Stimulated activated naive CD8-positive, alpha-beta T cell treated with anti-CD3 and anti-CD28 coated beads, Interleukin-15, amount 100 ng/mL, for 72 hours (primary cell): ENCODE results near the gene OR10G2.

Experiments
- ATAC-seq: fragments of 150-1000 bp; cut with Tn5 transposase; 2 replicates; pipeline ENCODE4 v1.10.0; 2021; ENCODE audit warnings: mild to moderate bottlenecking, moderate library complexity
- DNase-seq, 2 donors: peaks; one replicate each; pipeline ENCODE4 v3.0.0; 2021 to 2022
- H3K27ac Mint-ChIP-seq, 2 donors: one replicate each; pipeline ENCODE4 v1.8.0; 2022; ENCODE audit warnings: mild to moderate bottlenecking in 2 of 2, mixed read lengths in 2 of 2, moderate library complexity in 2 of 2
- H3K27me3 Mint-ChIP-seq: one replicate; pipeline ENCODE4 v1.8.0; 2022; ENCODE audit warnings: mixed read lengths
- H3K4me1 Mint-ChIP-seq: one replicate; pipeline ENCODE4 v1.8.0; 2022; ENCODE audit warnings: mild to moderate bottlenecking, mixed read lengths
- H3K4me3 Mint-ChIP-seq, 2 donors: one replicate each; pipeline ENCODE4 v1.8.0; 2022; ENCODE audit warnings: mild to moderate bottlenecking in 2 of 2, mixed read lengths in 2 of 2, moderate library complexity in 1 of 2
- H3K9me3 Mint-ChIP-seq, 2 donors: one replicate each; pipeline ENCODE4 v1.8.0; 2022; ENCODE audit warnings: mixed read lengths in 2 of 2

Gene OR10G2

GRCh38 chr14:21634840-21635239, at the start of gene OR10G2:
TSS of gene OR10G2 (minus strand) at chr14:21634940. CDS start at chr14:21634842, 98 bp downstream.
- ATAC-seq (no peak), DNase-seq (no peak)
- Mint-ChIP-seq H3K9me3 (no peaks in the 10 kb centered on the region), H3K4me1 (no peaks in the 10 kb centered on the region), H3K27me3 (no peaks in the 10 kb centered on the region), H3K4me3 (no peak within 1 kb of the TSS), H3K27ac (no peak within 1 kb of the TSS)

- Mint-ChIP-seq H3K27ac (no peak overlapping the region), H3K4me3 (no peak overlapping the region), H3K9me3 (peaks cover 0 to 7% of the 10 kb centered on the region in 2 donors), H3K4me1 (no peaks in the 10 kb centered on the region), H3K27me3 (peaks cover 33% of the 10 kb centered on the region)
- ATAC-seq (no peak), DNase-seq (no peak)
Measured at GRCh38 chr14:21680072-21680471, 45.3 kb upstream of the OR10G2 start.

- Mint-ChIP-seq H3K27ac (peak overlapping the region in 1 of 2 donors; percentile 48), H3K27me3 (peaks cover 23% of the 10 kb centered on the region), H3K9me3 (peaks cover 0 to 7% of the 10 kb centered on the region in 2 donors), H3K4me3 (no peak overlapping the region), H3K4me1 (no peaks in the 10 kb centered on the region)
- no peak for ATAC-seq
- DNase-seq, result no peak
Measured at GRCh38 chr14:21675566-21675965, 40.8 kb upstream of the OR10G2 start.

GRCh38 chr14:21673718-21674117, 39.0 kb upstream of the OR10G2 start, which contains the start of gene OR4E1:
TSS of gene OR4E1 (minus strand) at chr14:21673818. CDS start at chr14:21670935, 2,883 bp downstream.
- H3K27ac Mint-ChIP-seq, result no peak within 1 kb of the TSS
- no peak for DNase-seq
- H3K27me3 Mint-ChIP-seq, result peaks cover 35% of the 10 kb centered on the region

GRCh38 chr14:21672116-21672515, 37.4 kb upstream of the OR10G2 start:
- H3K27ac Mint-ChIP-seq, result no peak overlapping the region
- ATAC-seq (no peak), DNase-seq (no peak)
- no peak overlapping the region for H3K4me3 Mint-ChIP-seq
- peaks cover 23% of the 10 kb centered on the region for H3K27me3 Mint-ChIP-seq
- peaks cover 0 to 7% of the 10 kb centered on the region in 2 donors for H3K9me3 Mint-ChIP-seq
- H3K4me1 Mint-ChIP-seq, result no peaks in the 10 kb centered on the region

More at GRCh38 chr14:21673718-21674117, 39.0 kb upstream of the OR10G2 start, which contains the start of gene OR4E1:
- H3K4me3 Mint-ChIP-seq, result no peak within 1 kb of the TSS
- peaks cover 0 to 7% of the 10 kb centered on the region in 2 donors for H3K9me3 Mint-ChIP-seq
- no peaks in the 10 kb centered on the region for H3K4me1 Mint-ChIP-seq
- ATAC-seq, result no peak

GRCh38 chr14:21671371-21671770, 36.6 kb upstream of the OR10G2 start:
- Mint-ChIP-seq H3K4me3 (no peak overlapping the region), H3K9me3 (peaks cover 0 to 7% of the 10 kb centered on the region in 2 donors), H3K27ac (no peak overlapping the region), H3K4me1 (no peaks in the 10 kb centered on the region), H3K27me3 (peaks cover 23% of the 10 kb centered on the region)
- no peak for DNase-seq
- ATAC-seq, result no peak

- ATAC-seq (no peak), DNase-seq (no peak)
- peaks cover 30% of the 10 kb centered on the region for H3K27me3 Mint-ChIP-seq
Measured at GRCh38 chr14:21669284-21669683, 34.5 kb upstream of the OR10G2 start.

GRCh38 chr14:21668377-21668776, 33.6 kb upstream of the OR10G2 start:
- Mint-ChIP-seq H3K4me1 (no peaks in the 10 kb centered on the region), H3K27me3 (peaks cover 30% of the 10 kb centered on the region)

More at GRCh38 chr14:21669284-21669683, 34.5 kb upstream of the OR10G2 start:
- no peak overlapping the region for H3K27ac Mint-ChIP-seq
- H3K4me3 Mint-ChIP-seq, result no peak overlapping the region
- H3K4me1 Mint-ChIP-seq, result no peaks in the 10 kb centered on the region
- no peaks in the 10 kb centered on the region for H3K9me3 Mint-ChIP-seq

GRCh38 chr14:21656980-21657379, 22.2 kb upstream of the OR10G2 start:
- no peak overlapping the region for H3K4me3 Mint-ChIP-seq
- H3K27ac Mint-ChIP-seq, result no peak overlapping the region
- no peak for DNase-seq
- H3K9me3 Mint-ChIP-seq, result no peaks in the 10 kb centered on the region
- peaks cover 34% of the 10 kb centered on the region for H3K27me3 Mint-ChIP-seq
- ATAC-seq, result no peak
- H3K4me1 Mint-ChIP-seq, result no peaks in the 10 kb centered on the region

More at GRCh38 chr14:21668377-21668776, 33.6 kb upstream of the OR10G2 start:
- Mint-ChIP-seq H3K9me3 (no peaks in the 10 kb centered on the region), H3K4me3 (no peak overlapping the region), H3K27ac (no peak overlapping the region)
- DNase-seq, result no peak
- no peak for ATAC-seq

- Mint-ChIP-seq H3K9me3 (no peaks in the 10 kb centered on the region), H3K27me3 (peaks cover 45% of the 10 kb centered on the region), H3K4me3 (no peak overlapping the region), H3K27ac (no peak overlapping the region), H3K4me1 (no peaks in the 10 kb centered on the region)
- ATAC-seq (no peak), DNase-seq (no peak)
Measured at GRCh38 chr14:21654215-21654614, 19.5 kb upstream of the OR10G2 start.

- Mint-ChIP-seq H3K4me1 (no peaks in the 10 kb centered on the region), H3K9me3 (no peaks in the 10 kb centered on the region), H3K4me3 (no peak within 1 kb of the TSS), H3K27ac (no peak within 1 kb of the TSS), H3K27me3 (peaks cover 41% of the 10 kb centered on the region)
- DNase-seq (no peak), ATAC-seq (no peak)
Measured at GRCh38 chr14:21653331-21653885, 18.7 kb upstream of the OR10G2 start, which contains the start of gene OR4E2. TSS of gene OR4E2 (plus strand) at chr14:21653835. CDS start at chr14:21665083, 11,248 bp downstream.

- ATAC-seq (no peak), DNase-seq (no peak)
- Mint-ChIP-seq H3K27ac (no peak overlapping the region), H3K4me3 (no peak overlapping the region), H3K4me1 (no peaks in the 10 kb centered on the region), H3K9me3 (no peaks in the 10 kb centered on the region), H3K27me3 (peaks cover 31% of the 10 kb centered on the region)
Measured at GRCh38 chr14:21652209-21652808, 17.6 kb upstream of the OR10G2 start.

- Mint-ChIP-seq H3K4me1 (no peaks in the 10 kb centered on the region), H3K27me3 (peaks cover 21% of the 10 kb centered on the region), H3K9me3 (no peaks in the 10 kb centered on the region), H3K27ac (no peak overlapping the region), H3K4me3 (no peak overlapping the region)
- no peak for ATAC-seq
- DNase-seq, result no peak
Measured at GRCh38 chr14:21647380-21647779, 12.6 kb upstream of the OR10G2 start.

- peak overlapping the region in 1 of 2 donors; percentile 65 for H3K4me3 Mint-ChIP-seq
- H3K9me3 Mint-ChIP-seq, result no peaks in the 10 kb centered on the region
- H3K27me3 Mint-ChIP-seq, result no peaks in the 10 kb centered on the region
- DNase-seq, result no peak
- peaks cover 4% of the 10 kb centered on the region for H3K4me1 Mint-ChIP-seq
- no peak for ATAC-seq
- H3K27ac Mint-ChIP-seq, result no peak overlapping the region
Measured at GRCh38 chr14:21643407-21643806, 8.7 kb upstream of the OR10G2 start.

- Mint-ChIP-seq H3K9me3 (no peaks in the 10 kb centered on the region), H3K27ac (peak overlapping the region in 1 of 2 donors; percentile 82), H3K4me1 (peaks cover 4% of the 10 kb centered on the region), H3K4me3 (peak overlapping the region; percentile 42 to 65), H3K27me3 (no peaks in the 10 kb centered on the region)
- ATAC-seq, result no peak
- DNase-seq, result no peak
Measured at GRCh38 chr14:21642683-21643082, 7.9 kb upstream of the OR10G2 start.

- Mint-ChIP-seq H3K27ac (no peak overlapping the region), H3K9me3 (peaks cover 0 to 7% of the 10 kb centered on the region in 2 donors), H3K4me3 (no peak overlapping the region), H3K27me3 (peaks cover 15% of the 10 kb centered on the region), H3K4me1 (no peaks in the 10 kb centered on the region)
- ATAC-seq (no peak), DNase-seq (no peak)
Measured at GRCh38 chr14:21631084-21631483, 3.7 kb downstream of the OR10G2 start.
